WTC11 (cell line): ENCODE measurements around the gene NDUFAF8.

Source experiments
- ELF4 ChIP-seq: sonication (generic); formaldehyde crosslinking; IDR thresholded peaks from 2 replicates; pipeline ENCODE4 v1.8.1; 2022; ENCODE audit warnings: low read depth, mild to moderate bottlenecking, moderate library complexity, missing genetic modification reagents
- TF ChIP-seq, protein P1 (sequence below): fragments of 200-600 bp; IDR thresholded peaks from 2 replicates; pipeline ENCODE4 v1.8.0; 2022; ENCODE audit warnings: antibody characterized with exemption
- TF ChIP-seq, protein P2 (sequence below): sonication (generic); formaldehyde crosslinking; IDR thresholded peaks from 2 replicates; pipeline ENCODE4 v1.8.1; 2023; ENCODE audit warnings: mild to moderate bottlenecking, moderate library complexity, missing genetic modification reagents
- TF ChIP-seq, protein P3 (sequence below): sonication (generic); formaldehyde crosslinking; IDR thresholded peaks from 2 replicates; pipeline ENCODE4 v1.8.0; 2022; ENCODE audit warnings: mild to moderate bottlenecking, missing genetic modification reagents
- TF ChIP-seq, protein P4 (sequence below): sonication (generic); formaldehyde crosslinking; IDR thresholded peaks from 2 replicates; pipeline ENCODE4 v1.8.1; 2022; ENCODE audit warnings: mild to moderate bottlenecking, missing genetic modification reagents, moderate library complexity, borderline replicate concordance
- TF ChIP-seq, protein P5 (sequence below): sonication (generic); formaldehyde crosslinking; IDR thresholded peaks from 2 replicates; pipeline ENCODE4 v1.8.0; 2022; ENCODE audit warnings: mild to moderate bottlenecking, missing genetic modification reagents

DNA sequence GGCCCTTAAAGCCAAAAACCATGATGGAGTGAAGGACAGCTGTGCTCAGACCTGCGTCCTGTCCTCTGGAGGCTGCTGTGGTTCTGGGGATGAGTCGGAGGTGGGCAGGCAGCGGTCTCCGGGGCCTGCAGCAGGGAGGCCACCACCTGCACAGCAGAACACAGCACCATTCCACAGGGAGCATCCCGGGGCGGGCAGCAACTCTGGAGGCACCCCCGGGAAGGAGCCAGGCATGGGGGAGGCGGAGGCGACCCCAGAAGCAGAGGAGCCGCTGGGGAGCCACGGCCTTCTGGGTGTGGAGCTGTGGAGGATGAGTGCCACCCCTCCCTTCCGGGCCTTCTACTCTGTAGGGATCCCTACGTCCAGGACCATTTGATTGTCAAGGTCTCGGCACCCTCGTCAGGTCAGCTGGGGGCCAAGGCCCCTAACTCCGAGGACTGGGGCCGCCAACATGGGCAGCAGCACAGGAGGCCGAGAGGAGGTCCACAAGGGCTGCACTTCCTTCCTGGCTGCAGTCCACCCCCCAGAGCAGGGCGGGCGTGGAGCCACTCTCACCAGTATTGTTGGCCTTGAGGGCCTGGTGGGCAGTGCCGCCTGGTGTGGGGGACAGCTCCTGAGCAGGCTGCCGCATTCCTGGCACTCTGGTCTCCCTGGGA lies 40.2 kb upstream of the NDUFAF8 start:
- TF ChIP-seq, protein P1, sequence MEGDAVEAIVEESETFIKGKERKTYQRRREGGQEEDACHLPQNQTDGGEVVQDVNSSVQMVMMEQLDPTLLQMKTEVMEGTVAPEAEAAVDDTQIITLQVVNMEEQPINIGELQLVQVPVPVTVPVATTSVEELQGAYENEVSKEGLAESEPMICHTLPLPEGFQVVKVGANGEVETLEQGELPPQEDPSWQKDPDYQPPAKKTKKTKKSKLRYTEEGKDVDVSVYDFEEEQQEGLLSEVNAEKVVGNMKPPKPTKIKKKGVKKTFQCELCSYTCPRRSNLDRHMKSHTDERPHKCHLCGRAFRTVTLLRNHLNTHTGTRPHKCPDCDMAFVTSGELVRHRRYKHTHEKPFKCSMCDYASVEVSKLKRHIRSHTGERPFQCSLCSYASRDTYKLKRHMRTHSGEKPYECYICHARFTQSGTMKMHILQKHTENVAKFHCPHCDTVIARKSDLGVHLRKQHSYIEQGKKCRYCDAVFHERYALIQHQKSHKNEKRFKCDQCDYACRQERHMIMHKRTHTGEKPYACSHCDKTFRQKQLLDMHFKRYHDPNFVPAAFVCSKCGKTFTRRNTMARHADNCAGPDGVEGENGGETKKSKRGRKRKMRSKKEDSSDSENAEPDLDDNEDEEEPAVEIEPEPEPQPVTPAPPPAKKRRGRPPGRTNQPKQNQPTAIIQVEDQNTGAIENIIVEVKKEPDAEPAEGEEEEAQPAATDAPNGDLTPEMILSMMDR, result no peak
- TF ChIP-seq, protein P2, sequence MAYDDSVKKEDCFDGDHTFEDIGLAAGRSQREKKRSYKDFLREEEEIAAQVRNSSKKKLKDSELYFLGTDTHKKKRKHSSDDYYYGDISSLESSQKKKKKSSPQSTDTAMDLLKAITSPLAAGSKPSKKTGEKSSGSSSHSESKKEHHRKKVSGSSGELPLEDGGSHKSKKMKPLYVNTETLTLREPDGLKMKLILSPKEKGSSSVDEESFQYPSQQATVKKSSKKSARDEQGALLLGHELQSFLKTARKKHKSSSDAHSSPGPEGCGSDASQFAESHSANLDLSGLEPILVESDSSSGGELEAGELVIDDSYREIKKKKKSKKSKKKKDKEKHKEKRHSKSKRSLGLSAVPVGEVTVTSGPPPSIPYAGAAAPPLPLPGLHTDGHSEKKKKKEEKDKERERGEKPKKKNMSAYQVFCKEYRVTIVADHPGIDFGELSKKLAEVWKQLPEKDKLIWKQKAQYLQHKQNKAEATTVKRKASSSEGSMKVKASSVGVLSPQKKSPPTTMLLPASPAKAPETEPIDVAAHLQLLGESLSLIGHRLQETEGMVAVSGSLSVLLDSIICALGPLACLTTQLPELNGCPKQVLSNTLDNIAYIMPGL (CRISPR knock-in tag), result no peak
- TF ChIP-seq, protein P3, sequence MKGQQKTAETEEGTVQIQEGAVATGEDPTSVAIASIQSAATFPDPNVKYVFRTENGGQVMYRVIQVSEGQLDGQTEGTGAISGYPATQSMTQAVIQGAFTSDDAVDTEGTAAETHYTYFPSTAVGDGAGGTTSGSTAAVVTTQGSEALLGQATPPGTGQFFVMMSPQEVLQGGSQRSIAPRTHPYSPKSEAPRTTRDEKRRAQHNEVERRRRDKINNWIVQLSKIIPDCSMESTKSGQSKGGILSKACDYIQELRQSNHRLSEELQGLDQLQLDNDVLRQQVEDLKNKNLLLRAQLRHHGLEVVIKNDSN (CRISPR knock-in tag), result no peak
- TF ChIP-seq, protein P4, sequence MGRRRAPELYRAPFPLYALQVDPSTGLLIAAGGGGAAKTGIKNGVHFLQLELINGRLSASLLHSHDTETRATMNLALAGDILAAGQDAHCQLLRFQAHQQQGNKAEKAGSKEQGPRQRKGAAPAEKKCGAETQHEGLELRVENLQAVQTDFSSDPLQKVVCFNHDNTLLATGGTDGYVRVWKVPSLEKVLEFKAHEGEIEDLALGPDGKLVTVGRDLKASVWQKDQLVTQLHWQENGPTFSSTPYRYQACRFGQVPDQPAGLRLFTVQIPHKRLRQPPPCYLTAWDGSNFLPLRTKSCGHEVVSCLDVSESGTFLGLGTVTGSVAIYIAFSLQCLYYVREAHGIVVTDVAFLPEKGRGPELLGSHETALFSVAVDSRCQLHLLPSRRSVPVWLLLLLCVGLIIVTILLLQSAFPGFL, result no peak
- TF ChIP-seq, protein P5, sequence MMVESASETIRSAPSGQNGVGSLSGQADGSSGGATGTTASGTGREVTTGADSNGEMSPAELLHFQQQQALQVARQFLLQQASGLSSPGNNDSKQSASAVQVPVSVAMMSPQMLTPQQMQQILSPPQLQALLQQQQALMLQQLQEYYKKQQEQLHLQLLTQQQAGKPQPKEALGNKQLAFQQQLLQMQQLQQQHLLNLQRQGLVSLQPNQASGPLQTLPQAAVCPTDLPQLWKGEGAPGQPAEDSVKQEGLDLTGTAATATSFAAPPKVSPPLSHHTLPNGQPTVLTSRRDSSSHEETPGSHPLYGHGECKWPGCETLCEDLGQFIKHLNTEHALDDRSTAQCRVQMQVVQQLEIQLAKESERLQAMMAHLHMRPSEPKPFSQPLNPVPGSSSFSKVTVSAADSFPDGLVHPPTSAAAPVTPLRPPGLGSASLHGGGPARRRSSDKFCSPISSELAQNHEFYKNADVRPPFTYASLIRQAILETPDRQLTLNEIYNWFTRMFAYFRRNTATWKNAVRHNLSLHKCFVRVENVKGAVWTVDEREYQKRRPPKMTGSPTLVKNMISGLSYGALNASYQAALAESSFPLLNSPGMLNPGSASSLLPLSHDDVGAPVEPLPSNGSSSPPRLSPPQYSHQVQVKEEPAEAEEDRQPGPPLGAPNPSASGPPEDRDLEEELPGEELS, result no peak
- no peak for TF ChIP-seq ELF4 (CRISPR knock-in tag)
